HepG2 (cell line): ENCODE data around the gene ZNF341. TPM values are rescaled to one million over a fixed set of nuclear protein-coding genes. Genes with fewer than 3 reads are reported as not detected.

Experiments used
- CC2D1A ChIP-seq: sonication (generic); formaldehyde crosslinking; IDR thresholded peaks from 2 replicates; pipeline ENCODE4 v1.8.1; 2023; ENCODE audit warnings: mild to moderate bottlenecking, missing genetic modification reagents
- CREB1 ChIP-seq, 2 experiments: fragments of 450-650 bp in 1 of 2; IDR thresholded peaks; 2 replicates each; pipeline ENCODE4 v1.6.1; 2016 to 2017; ENCODE audit warnings: control low read depth in 1 of 2, mild to moderate bottlenecking in 1 of 2, missing compliant biosample characterization in 1 of 2, missing genetic modification characterization in 1 of 2
- GABPB1 ChIP-seq: IDR thresholded peaks from 2 replicates; pipeline ENCODE4 v1.6.1; 2016; ENCODE audit warnings: mild to moderate bottlenecking, missing genetic modification reagents, moderate library complexity, missing compliant biosample characterization
- GTF3A ChIP-seq: sonication (generic); formaldehyde crosslinking; conservative IDR thresholded peaks from 2 replicates; pipeline ENCODE4 v1.4.0; 2020; ENCODE audit warnings: mild to moderate bottlenecking, missing genetic modification reagents
- PAWR ChIP-seq: sonication (generic); formaldehyde crosslinking; IDR thresholded peaks from 2 replicates; pipeline ENCODE4 v1.4.0; 2020; ENCODE audit warnings: missing genetic modification reagents, mild to moderate bottlenecking, borderline replicate concordance
- PAX8 ChIP-seq: sonication (generic); formaldehyde crosslinking; IDR thresholded peaks from 2 replicates; pipeline ENCODE4 v1.8.0; 2022; ENCODE audit warnings: mild to moderate bottlenecking, missing genetic modification reagents, borderline replicate concordance
- PITX1 ChIP-seq: sonication (generic); formaldehyde crosslinking; IDR thresholded peaks from 2 replicates; pipeline ENCODE4 v1.5.1; 2020; ENCODE audit warnings: mild to moderate bottlenecking, missing genetic modification reagents
- SCMH1 ChIP-seq: sonication (generic); formaldehyde crosslinking; IDR thresholded peaks from 2 replicates; pipeline ENCODE4 v1.9.0; 2021; ENCODE audit warnings: missing genetic modification reagents, mild to moderate bottlenecking, borderline replicate concordance
- ZBTB3 ChIP-seq: sonication (generic); formaldehyde crosslinking; IDR thresholded peaks from 2 replicates; pipeline ENCODE4 v1.4.0; 2020; ENCODE audit warnings: low read depth, mild to moderate bottlenecking, moderate library complexity, missing genetic modification reagents, borderline replicate concordance
- ZC3H13 ChIP-seq: sonication (generic); formaldehyde crosslinking; IDR thresholded peaks from 2 replicates; pipeline ENCODE4 v1.8.1; 2023; ENCODE audit warnings: mild to moderate bottlenecking, missing genetic modification reagents, moderate library complexity
- ZNF354B ChIP-seq: sonication (generic); formaldehyde crosslinking; IDR thresholded peaks from 2 replicates; pipeline ENCODE4 v1.8.0; 2022; ENCODE audit warnings: mild to moderate bottlenecking, missing genetic modification reagents
- ZNF431 ChIP-seq: sonication (generic); formaldehyde crosslinking; IDR thresholded peaks from 2 replicates; pipeline ENCODE4 v1.9.0; 2022; ENCODE audit warnings: missing genetic modification reagents, low read depth, mild to moderate bottlenecking, borderline replicate concordance
- ZNF552 ChIP-seq: sonication (generic); formaldehyde crosslinking; IDR thresholded peaks from 2 replicates; pipeline ENCODE4 v1.9.0; 2022; ENCODE audit warnings: missing genetic modification reagents, mild to moderate bottlenecking, borderline replicate concordance
- ZNF720 ChIP-seq: sonication (generic); formaldehyde crosslinking; IDR thresholded peaks from 2 replicates; pipeline ENCODE4 v1.4.0; 2020; ENCODE audit warnings: missing genetic modification reagents
- ZNF737 ChIP-seq: sonication (generic); formaldehyde crosslinking; IDR thresholded peaks from 2 replicates; pipeline ENCODE4 v1.5.0; 2020; ENCODE audit warnings: missing genetic modification reagents, mild to moderate bottlenecking, borderline replicate concordance
- ZNF891 ChIP-seq: sonication (generic); formaldehyde crosslinking; IDR thresholded peaks from 2 replicates; pipeline ENCODE4 v1.5.0; 2020; ENCODE audit warnings: mild to moderate bottlenecking, missing genetic modification reagents
- polyA plus RNA-seq, 8 experiments: library from polyadenylated mRNA; depleted of rRNA in 3 of 8; stranded (reverse) in 7 of 8; unstranded in 1 of 8; fragments of >200 nt; fragmentation: Illumina TruSeq in 4 of 8; extraction: Trizol in 4 of 8; gene quantifications; 2 replicates each; pipeline versions ENCODE4 v1.2.1 to v1.2.3, GENCODE V29; 2011 to 2016; ENCODE audit warnings: low read depth in 4 of 8, missing spikeins in 1 of 8, mixed read lengths in 1 of 8; ENCODE audit not compliant: insufficient read depth in 1 of 8
- total RNA-seq, 5 experiments: library from RNA; depleted of rRNA; stranded (reverse); fragments of >200 nt; fragmentation: Illumina TruSeq; extraction: Trizol; gene quantifications; 2 replicates each; pipeline ENCODE4 v1.2.3, GENCODE V29; 2016; ENCODE audit warnings: low read depth in 1 of 5
- TF ChIP-seq, protein P1 (sequence below): IDR thresholded peaks from 2 replicates; pipeline ENCODE4 v1.6.1; 2016
- TF ChIP-seq, protein P2 (sequence below): IDR thresholded peaks from 2 replicates; pipeline ENCODE4 v1.6.1; 2016; ENCODE audit warnings: mild to moderate bottlenecking, missing biosample characterization, missing genetic modification reagents
- TF ChIP-seq, protein P3 (sequence below): sonication (generic); formaldehyde crosslinking; IDR thresholded peaks from 2 replicates; pipeline ENCODE4 v1.5.0; 2020; ENCODE audit warnings: mild to moderate bottlenecking, missing genetic modification reagents, borderline replicate concordance
- TF ChIP-seq, protein P4 (sequence below): sonication (generic); formaldehyde crosslinking; IDR thresholded peaks from 2 replicates; pipeline ENCODE4 v1.4.0; 2020; ENCODE audit warnings: mild to moderate bottlenecking, low read depth, missing genetic modification reagents

Gene ZNF341
- total and polyA plus RNA-seq, 2 of the 13 experiments (the other 11 are each of a cell fraction or from before 2014, with no cell fraction given): 1.1 to 2.2 TPM

DNA sequence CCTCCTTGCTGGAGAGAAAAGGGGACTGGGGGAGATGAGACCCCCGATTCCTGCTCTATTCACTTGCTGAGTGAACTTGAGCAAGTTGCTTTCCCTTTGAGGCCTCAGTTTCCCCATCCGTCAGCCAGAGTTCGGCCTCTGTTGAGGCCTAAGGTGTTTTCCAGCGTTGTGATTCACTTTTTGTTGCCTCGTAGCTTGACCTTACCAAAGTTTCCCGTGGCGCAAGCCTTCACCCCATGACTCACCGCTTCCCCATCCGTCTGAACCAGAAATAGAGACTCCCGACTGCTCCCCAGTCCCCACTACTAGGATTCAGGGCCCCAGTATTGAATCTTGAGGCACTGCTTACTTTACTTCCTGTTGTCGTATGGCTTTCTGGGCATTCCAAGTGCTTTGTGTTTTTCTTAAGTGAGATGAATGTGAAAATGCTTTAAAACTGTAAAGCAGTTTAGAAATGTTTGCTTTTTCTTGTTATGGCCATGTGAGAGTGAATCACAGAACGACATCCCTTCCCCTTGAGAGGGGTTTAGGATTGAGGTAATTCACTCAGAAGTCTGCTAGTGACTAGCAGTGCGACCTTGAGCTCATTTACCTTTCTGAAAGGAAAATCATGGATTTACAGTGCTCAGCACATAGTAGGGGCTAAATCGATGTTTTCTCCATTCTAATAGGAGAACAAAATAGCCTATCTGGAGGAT lies 80.5 kb downstream of the ZNF341 start (continued):
- TF ChIP-seq PAWR (no peak), CC2D1A (CRISPR knock-in tag) (no peak), ZNF552 (CRISPR knock-in tag) (no peak), PITX1 (CRISPR knock-in tag) (no peak), GTF3A (CRISPR knock-in tag) (no peak), GABPB1 (CRISPR knock-in tag) (no peak; the same call in 1 of the 2 replicates), ZC3H13 (no peak), ZNF891 (CRISPR knock-in tag) (no peak), SCMH1 (CRISPR knock-in tag) (no peak), CREB1 (IDR thresholded peaks at IDR 0.05) (no peak), CREB1 (CRISPR knock-in tag; IDR thresholded peaks at IDR 0.05) (no peak; the same call in 1 of the 2 replicates), ZNF431 (CRISPR knock-in tag) (no peak), ZNF720 (CRISPR knock-in tag) (no peak), ZNF354B (CRISPR knock-in tag) (no peak), PAX8 (no peak), ZBTB3 (no peak), ZNF737 (CRISPR knock-in tag) (no peak)
- TF ChIP-seq, protein P1, sequence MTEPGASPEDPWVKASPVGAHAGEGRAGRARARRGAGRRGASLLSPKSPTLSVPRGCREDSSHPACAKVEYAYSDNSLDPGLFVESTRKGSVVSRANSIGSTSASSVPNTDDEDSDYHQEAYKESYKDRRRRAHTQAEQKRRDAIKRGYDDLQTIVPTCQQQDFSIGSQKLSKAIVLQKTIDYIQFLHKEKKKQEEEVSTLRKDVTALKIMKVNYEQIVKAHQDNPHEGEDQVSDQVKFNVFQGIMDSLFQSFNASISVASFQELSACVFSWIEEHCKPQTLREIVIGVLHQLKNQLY (CRISPR knock-in tag): no peak
- TF ChIP-seq, protein P2, sequence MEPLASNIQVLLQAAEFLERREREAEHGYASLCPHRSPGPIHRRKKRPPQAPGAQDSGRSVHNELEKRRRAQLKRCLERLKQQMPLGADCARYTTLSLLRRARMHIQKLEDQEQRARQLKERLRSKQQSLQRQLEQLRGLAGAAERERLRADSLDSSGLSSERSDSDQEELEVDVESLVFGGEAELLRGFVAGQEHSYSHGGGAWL (CRISPR knock-in tag): no peak
- TF ChIP-seq, protein P3, sequence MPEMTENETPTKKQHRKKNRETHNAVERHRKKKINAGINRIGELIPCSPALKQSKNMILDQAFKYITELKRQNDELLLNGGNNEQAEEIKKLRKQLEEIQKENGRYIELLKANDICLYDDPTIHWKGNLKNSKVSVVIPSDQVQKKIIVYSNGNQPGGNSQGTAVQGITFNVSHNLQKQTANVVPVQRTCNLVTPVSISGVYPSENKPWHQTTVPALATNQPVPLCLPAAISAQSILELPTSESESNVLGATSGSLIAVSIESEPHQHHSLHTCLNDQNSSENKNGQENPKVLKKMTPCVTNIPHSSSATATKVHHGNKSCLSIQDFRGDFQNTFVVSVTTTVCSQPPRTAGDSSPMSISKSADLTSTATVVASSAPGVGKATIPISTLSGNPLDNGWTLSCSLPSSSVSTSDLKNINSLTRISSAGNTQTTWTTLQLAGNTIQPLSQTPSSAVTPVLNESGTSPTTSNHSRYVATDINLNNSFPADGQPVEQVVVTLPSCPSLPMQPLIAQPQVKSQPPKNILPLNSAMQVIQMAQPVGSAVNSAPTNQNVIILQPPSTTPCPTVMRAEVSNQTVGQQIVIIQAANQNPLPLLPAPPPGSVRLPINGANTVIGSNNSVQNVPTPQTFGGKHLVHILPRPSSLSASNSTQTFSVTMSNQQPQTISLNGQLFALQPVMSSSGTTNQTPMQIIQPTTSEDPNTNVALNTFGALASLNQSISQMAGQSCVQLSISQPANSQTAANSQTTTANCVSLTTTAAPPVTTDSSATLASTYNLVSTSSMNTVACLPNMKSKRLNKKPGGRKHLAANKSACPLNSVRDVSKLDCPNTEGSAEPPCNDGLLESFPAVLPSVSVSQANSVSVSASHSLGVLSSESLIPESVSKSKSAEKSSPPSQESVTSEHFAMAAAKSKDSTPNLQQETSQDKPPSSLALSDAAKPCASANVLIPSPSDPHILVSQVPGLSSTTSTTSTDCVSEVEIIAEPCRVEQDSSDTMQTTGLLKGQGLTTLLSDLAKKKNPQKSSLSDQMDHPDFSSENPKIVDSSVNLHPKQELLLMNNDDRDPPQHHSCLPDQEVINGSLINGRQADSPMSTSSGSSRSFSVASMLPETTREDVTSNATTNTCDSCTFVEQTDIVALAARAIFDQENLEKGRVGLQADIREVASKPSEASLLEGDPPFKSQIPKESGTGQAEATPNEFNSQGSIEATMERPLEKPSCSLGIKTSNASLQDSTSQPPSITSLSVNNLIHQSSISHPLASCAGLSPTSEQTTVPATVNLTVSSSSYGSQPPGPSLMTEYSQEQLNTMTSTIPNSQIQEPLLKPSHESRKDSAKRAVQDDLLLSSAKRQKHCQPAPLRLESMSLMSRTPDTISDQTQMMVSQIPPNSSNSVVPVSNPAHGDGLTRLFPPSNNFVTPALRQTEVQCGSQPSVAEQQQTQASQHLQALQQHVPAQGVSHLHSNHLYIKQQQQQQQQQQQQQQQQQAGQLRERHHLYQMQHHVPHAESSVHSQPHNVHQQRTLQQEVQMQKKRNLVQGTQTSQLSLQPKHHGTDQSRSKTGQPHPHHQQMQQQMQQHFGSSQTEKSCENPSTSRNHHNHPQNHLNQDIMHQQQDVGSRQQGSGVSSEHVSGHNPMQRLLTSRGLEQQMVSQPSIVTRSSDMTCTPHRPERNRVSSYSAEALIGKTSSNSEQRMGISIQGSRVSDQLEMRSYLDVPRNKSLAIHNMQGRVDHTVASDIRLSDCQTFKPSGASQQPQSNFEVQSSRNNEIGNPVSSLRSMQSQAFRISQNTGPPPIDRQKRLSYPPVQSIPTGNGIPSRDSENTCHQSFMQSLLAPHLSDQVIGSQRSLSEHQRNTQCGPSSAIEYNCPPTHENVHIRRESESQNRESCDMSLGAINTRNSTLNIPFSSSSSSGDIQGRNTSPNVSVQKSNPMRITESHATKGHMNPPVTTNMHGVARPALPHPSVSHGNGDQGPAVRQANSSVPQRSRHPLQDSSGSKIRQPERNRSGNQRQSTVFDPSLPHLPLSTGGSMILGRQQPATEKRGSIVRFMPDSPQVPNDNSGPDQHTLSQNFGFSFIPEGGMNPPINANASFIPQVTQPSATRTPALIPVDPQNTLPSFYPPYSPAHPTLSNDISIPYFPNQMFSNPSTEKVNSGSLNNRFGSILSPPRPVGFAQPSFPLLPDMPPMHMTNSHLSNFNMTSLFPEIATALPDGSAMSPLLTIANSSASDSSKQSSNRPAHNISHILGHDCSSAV (CRISPR knock-in tag): no peak
- TF ChIP-seq, protein P4, sequence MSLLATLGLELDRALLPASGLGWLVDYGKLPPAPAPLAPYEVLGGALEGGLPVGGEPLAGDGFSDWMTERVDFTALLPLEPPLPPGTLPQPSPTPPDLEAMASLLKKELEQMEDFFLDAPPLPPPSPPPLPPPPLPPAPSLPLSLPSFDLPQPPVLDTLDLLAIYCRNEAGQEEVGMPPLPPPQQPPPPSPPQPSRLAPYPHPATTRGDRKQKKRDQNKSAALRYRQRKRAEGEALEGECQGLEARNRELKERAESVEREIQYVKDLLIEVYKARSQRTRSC (CRISPR knock-in tag): no peak
